ENCODE measurements around the gene GNAL.

The GNAL gene

DNA sequence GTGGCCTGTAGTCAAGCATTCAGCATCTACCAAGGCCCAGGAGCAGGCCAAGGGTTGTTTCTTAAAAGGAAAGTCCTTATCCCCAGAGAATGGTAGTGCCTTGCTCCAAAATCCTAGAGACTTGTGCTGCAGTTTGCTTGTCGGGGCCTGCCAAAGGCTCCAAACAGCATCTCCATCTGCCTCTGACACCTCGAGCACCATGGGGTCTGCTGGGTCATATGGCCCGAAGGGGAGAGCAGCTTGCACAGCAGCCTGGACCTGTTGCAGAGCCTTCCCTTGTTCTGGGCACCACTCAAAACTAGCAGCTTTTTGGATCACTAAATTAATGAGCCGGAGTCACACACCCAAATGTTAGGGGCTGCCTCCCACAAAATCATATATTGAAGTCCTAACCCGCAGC lies 35.7 kb downstream of the GNAL start:
- Histone ChIP-seq H3K23ac (ENCODE audit: low read depth, low read length, poor library complexity) (peak overlapping the region; percentile 13), H2BK12ac (ENCODE audit: low read length) (no peak overlapping the region), H3K27ac (replicated peaks; ENCODE audit: low read length) (no peak overlapping the region), H3K14ac (ENCODE audit: low read length) (no peak overlapping the region), H3K9ac (ENCODE audit: low read depth, low read length, poor library complexity) (no peak overlapping the region), H3K4me2 (ENCODE audit: insufficient read depth, low read length, poor library complexity, severe bottlenecking) (no peak overlapping the region), H3K4me3 (ENCODE audit: low read length in 2 of 2) (no peak overlapping the region), H3K18ac (ENCODE audit: low read length) (no peak overlapping the region), H2BK15ac (ENCODE audit: low read length) (no peak overlapping the region), H2BK120ac (ENCODE audit: low read depth, low read length) (no peak overlapping the region), H2AFZ (ENCODE audit: low read length) (no peak overlapping the region), H4K8ac (ENCODE audit: low read depth, low read length) (no peak overlapping the region), H4K91ac (ENCODE audit: low read depth, low read length, poor library complexity) (no peak overlapping the region), H3K36me3 (replicated peaks in 1 of 2; ENCODE audit: control insufficient read depth in 2 of 2, insufficient read depth in 2 of 2, low read length in 2 of 2) (no peaks in the 10 kb centered on the region), H3K79me1 (ENCODE audit: low read depth, low read length) (no peaks in the 10 kb centered on the region), H3K4me1 (ENCODE audit: control insufficient read depth in 2 of 2, insufficient read depth in 1 of 2, low read depth in 1 of 2, low read length in 2 of 2) (peaks cover 0 to 8% of the 10 kb centered on the region in 2 donors), H3K27me3 (ENCODE audit: control insufficient read depth in 3 of 3, insufficient read depth in 3 of 3, low read depth in 1 of 3, low read length in 3 of 3) (no peaks in the 10 kb centered on the region), H2BK5ac (ENCODE audit: low read length) (no peak overlapping the region), H3K9me3 (replicated peaks in 1 of 2; ENCODE audit: control insufficient read depth in 2 of 2, insufficient read depth in 1 of 2, low read depth in 1 of 2, low read length in 2 of 2) (peaks cover 1 to 7% of the 10 kb centered on the region in 2 donors), H3K4ac (ENCODE audit: low read length) (no peak overlapping the region), H2AK5ac (ENCODE audit: low read depth, low read length) (no peak overlapping the region)
- no peak for DNase-seq (ENCODE audit: low spot score)
- WGBS, 2 donors (ENCODE audit: extremely low coverage in 2 of 2, insufficient read length in 2 of 2, insufficient replicate concordance in 1 of 2) = no CpG with 5 or more reads among the region's 5 CpGs

DNA sequence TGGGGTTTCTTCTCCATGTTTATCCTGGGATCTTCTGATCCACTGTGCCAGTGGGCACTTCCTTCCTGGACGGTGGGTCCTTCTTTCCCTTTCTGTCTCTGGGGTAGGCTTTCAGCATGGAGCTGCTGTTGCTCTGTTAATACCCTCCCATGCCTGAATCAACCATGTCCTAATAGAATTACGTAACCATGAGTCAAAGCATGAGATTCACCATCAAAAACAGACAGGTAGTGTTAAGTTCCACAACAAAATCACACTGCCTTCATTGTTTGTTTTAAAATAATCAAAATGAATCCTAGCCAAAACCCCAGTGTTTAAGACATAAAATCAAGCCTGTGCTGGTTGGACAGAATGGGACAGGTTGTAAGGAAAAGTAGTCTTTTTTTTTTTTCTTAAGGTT lies 37.5 kb downstream of the GNAL start:
- Histone ChIP-seq H3K9ac (ENCODE audit: low read depth, low read length, poor library complexity) (no peak overlapping the region), H2AK5ac (ENCODE audit: low read depth, low read length) (no peak overlapping the region), H2BK15ac (ENCODE audit: low read length) (no peak overlapping the region), H3K18ac (ENCODE audit: low read length) (no peak overlapping the region), H3K27ac (replicated peaks; ENCODE audit: low read length) (no peak overlapping the region), H3K14ac (ENCODE audit: low read length) (no peak overlapping the region), H4K8ac (ENCODE audit: low read depth, low read length) (no peak overlapping the region), H3K4me2 (ENCODE audit: insufficient read depth, low read length, poor library complexity, severe bottlenecking) (no peak overlapping the region), H2AFZ (ENCODE audit: low read length) (no peak overlapping the region), H3K4me1 (ENCODE audit: control insufficient read depth in 2 of 2, insufficient read depth in 1 of 2, low read depth in 1 of 2, low read length in 2 of 2) (peaks cover 0 to 8% of the 10 kb centered on the region in 2 donors), H4K91ac (ENCODE audit: low read depth, low read length, poor library complexity) (no peak overlapping the region), H3K4me3 (ENCODE audit: low read length in 2 of 2) (no peak overlapping the region), H3K4ac (ENCODE audit: low read length) (no peak overlapping the region), H2BK5ac (ENCODE audit: low read length) (no peak overlapping the region), H2BK12ac (ENCODE audit: low read length) (no peak overlapping the region), H2BK120ac (ENCODE audit: low read depth, low read length) (no peak overlapping the region), H3K9me3 (replicated peaks in 1 of 2; ENCODE audit: control insufficient read depth in 2 of 2, insufficient read depth in 1 of 2, low read depth in 1 of 2, low read length in 2 of 2) (peaks cover 1 to 7% of the 10 kb centered on the region in 2 donors), H3K23ac (ENCODE audit: low read depth, low read length, poor library complexity) (no peak overlapping the region), H3K36me3 (replicated peaks in 1 of 2; ENCODE audit: control insufficient read depth in 2 of 2, insufficient read depth in 2 of 2, low read length in 2 of 2) (no peaks in the 10 kb centered on the region), H3K79me1 (ENCODE audit: low read depth, low read length) (no peaks in the 10 kb centered on the region), H3K27me3 (ENCODE audit: control insufficient read depth in 3 of 3, insufficient read depth in 3 of 3, low read depth in 1 of 3, low read length in 3 of 3) (no peaks in the 10 kb centered on the region)
- no CpG with 5 or more reads among the region's 2 CpGs for WGBS, 2 donors (ENCODE audit: extremely low coverage in 2 of 2, insufficient read length in 2 of 2, insufficient replicate concordance in 1 of 2)
- DNase-seq (ENCODE audit: low spot score) = no peak

DNA sequence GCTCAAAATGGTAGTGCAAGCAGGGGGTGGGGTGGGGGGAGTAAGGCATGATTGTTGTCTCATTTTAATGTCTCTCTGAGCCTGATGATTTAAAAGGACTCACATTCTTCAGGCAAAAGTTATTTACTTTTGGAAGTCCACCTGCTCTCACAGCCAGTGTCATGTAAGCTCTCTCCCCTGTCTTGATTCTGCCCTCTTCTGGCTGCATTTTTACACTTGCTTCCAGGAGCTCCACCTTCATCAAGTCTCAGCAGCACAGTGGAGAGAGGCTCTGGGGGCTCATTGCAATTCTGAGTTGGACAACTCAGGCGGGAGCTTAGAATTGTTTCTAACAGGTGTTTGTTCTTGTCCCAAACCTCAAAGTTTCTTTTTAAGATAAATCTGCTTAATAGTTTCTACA lies 39.2 kb downstream of the GNAL start:
- Histone ChIP-seq H2AFZ (ENCODE audit: low read length) (no peak overlapping the region), H2AK5ac (ENCODE audit: low read depth, low read length) (no peak overlapping the region), H2BK15ac (ENCODE audit: low read length) (no peak overlapping the region), H2BK12ac (ENCODE audit: low read length) (no peak overlapping the region), H3K79me1 (ENCODE audit: low read depth, low read length) (no peaks in the 10 kb centered on the region), H3K18ac (ENCODE audit: low read length) (no peak overlapping the region), H3K9me3 (replicated peaks in 1 of 2; ENCODE audit: control insufficient read depth in 2 of 2, insufficient read depth in 1 of 2, low read depth in 1 of 2, low read length in 2 of 2) (peaks cover 1 to 7% of the 10 kb centered on the region in 2 donors), H3K4me3 (ENCODE audit: low read length in 2 of 2) (no peak overlapping the region), H2BK5ac (ENCODE audit: low read length) (no peak overlapping the region), H3K27me3 (ENCODE audit: control insufficient read depth in 3 of 3, insufficient read depth in 3 of 3, low read depth in 1 of 3, low read length in 3 of 3) (no peaks in the 10 kb centered on the region), H3K9ac (ENCODE audit: low read depth, low read length, poor library complexity) (no peak overlapping the region), H2BK120ac (ENCODE audit: low read depth, low read length) (no peak overlapping the region), H3K23ac (ENCODE audit: low read depth, low read length, poor library complexity) (no peak overlapping the region), H3K14ac (ENCODE audit: low read length) (no peak overlapping the region), H3K27ac (replicated peaks; ENCODE audit: low read length) (no peak overlapping the region), H4K91ac (ENCODE audit: low read depth, low read length, poor library complexity) (no peak overlapping the region), H3K4me1 (ENCODE audit: control insufficient read depth in 2 of 2, insufficient read depth in 1 of 2, low read depth in 1 of 2, low read length in 2 of 2) (peaks cover 1 to 8% of the 10 kb centered on the region in 2 donors), H3K4me2 (ENCODE audit: insufficient read depth, low read length, poor library complexity, severe bottlenecking) (no peak overlapping the region), H4K8ac (ENCODE audit: low read depth, low read length) (no peak overlapping the region), H3K4ac (ENCODE audit: low read length) (no peak overlapping the region), H3K36me3 (replicated peaks in 1 of 2; ENCODE audit: control insufficient read depth in 2 of 2, insufficient read depth in 2 of 2, low read length in 2 of 2) (no peaks in the 10 kb centered on the region)
- WGBS, 2 donors (ENCODE audit: extremely low coverage in 2 of 2, insufficient read length in 2 of 2, insufficient replicate concordance in 1 of 2) = no CpG with 5 or more reads among the region's 1 CpG
- no peak for DNase-seq (ENCODE audit: low spot score)

DNA sequence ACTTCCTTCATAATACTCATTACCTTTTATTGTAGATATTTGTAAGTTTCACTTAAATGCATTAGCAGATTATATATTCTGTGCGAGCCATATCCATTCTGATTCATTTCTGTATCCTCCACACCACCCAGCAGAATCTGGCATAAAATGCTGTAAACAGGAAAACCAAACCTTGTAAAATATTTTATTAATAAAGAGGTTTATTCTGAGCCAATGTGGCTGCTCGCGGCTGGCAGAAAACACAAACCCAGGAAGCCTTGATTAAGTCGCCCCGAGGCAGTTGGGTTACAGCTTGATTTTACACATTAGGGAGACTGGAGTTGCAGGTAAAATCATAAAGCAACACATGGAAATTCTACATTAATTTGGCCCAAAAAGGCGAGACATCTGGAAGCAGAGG lies 40.5 kb downstream of the GNAL start:
- no peak overlapping the region for H3K18ac ChIP-seq (ENCODE audit: low read length)
- DNase-seq (ENCODE audit: low spot score) = no peak
- H3K4me3 ChIP-seq (ENCODE audit: low read length in 2 of 2) = no peak overlapping the region
- H2BK5ac ChIP-seq (ENCODE audit: low read length) = no peak overlapping the region
- no peak overlapping the region for H3K14ac ChIP-seq (ENCODE audit: low read length)
- no peak overlapping the region for H2AFZ ChIP-seq (ENCODE audit: low read length)
- H4K8ac ChIP-seq (ENCODE audit: low read depth, low read length) = no peak overlapping the region
- no peaks in the 10 kb centered on the region for H3K36me3 ChIP-seq (replicated peaks in 1 of 2; ENCODE audit: control insufficient read depth in 2 of 2, insufficient read depth in 2 of 2, low read length in 2 of 2)
- H2BK12ac ChIP-seq (ENCODE audit: low read length) = no peak overlapping the region
- H3K4ac ChIP-seq (ENCODE audit: low read length) = no peak overlapping the region
- no peak overlapping the region for H2BK120ac ChIP-seq (ENCODE audit: low read depth, low read length)
- no peak overlapping the region for H2BK15ac ChIP-seq (ENCODE audit: low read length)
- no CpG with 5 or more reads among the region's 6 CpGs for WGBS, 2 donors (ENCODE audit: extremely low coverage in 2 of 2, insufficient read length in 2 of 2, insufficient replicate concordance in 1 of 2)
- no peak overlapping the region for H2AK5ac ChIP-seq (ENCODE audit: low read depth, low read length)
- H3K9me3 ChIP-seq (replicated peaks in 1 of 2; ENCODE audit: control insufficient read depth in 2 of 2, insufficient read depth in 1 of 2, low read depth in 1 of 2, low read length in 2 of 2) = peaks cover 1 to 7% of the 10 kb centered on the region in 2 donors
- no peak overlapping the region for H4K91ac ChIP-seq (ENCODE audit: low read depth, low read length, poor library complexity)
- no peaks in the 10 kb centered on the region for H3K27me3 ChIP-seq (ENCODE audit: control insufficient read depth in 3 of 3, insufficient read depth in 3 of 3, low read depth in 1 of 3, low read length in 3 of 3)
- no peak overlapping the region for H3K23ac ChIP-seq (ENCODE audit: low read depth, low read length, poor library complexity)
- H3K4me2 ChIP-seq (ENCODE audit: insufficient read depth, low read length, poor library complexity, severe bottlenecking) = no peak overlapping the region
- H3K4me1 ChIP-seq (ENCODE audit: control insufficient read depth in 2 of 2, insufficient read depth in 1 of 2, low read depth in 1 of 2, low read length in 2 of 2) = peaks cover 0 to 1% of the 10 kb centered on the region in 2 donors
- H3K9ac ChIP-seq (ENCODE audit: low read depth, low read length, poor library complexity) = no peak overlapping the region
- no peak overlapping the region for H3K27ac ChIP-seq (replicated peaks; ENCODE audit: low read length)
- no peaks in the 10 kb centered on the region for H3K79me1 ChIP-seq (ENCODE audit: low read depth, low read length)

Measured in neuronal stem cell (in vitro differentiated cells).